Measurements from ENCODE around the gene ITGAE.

DNA sequence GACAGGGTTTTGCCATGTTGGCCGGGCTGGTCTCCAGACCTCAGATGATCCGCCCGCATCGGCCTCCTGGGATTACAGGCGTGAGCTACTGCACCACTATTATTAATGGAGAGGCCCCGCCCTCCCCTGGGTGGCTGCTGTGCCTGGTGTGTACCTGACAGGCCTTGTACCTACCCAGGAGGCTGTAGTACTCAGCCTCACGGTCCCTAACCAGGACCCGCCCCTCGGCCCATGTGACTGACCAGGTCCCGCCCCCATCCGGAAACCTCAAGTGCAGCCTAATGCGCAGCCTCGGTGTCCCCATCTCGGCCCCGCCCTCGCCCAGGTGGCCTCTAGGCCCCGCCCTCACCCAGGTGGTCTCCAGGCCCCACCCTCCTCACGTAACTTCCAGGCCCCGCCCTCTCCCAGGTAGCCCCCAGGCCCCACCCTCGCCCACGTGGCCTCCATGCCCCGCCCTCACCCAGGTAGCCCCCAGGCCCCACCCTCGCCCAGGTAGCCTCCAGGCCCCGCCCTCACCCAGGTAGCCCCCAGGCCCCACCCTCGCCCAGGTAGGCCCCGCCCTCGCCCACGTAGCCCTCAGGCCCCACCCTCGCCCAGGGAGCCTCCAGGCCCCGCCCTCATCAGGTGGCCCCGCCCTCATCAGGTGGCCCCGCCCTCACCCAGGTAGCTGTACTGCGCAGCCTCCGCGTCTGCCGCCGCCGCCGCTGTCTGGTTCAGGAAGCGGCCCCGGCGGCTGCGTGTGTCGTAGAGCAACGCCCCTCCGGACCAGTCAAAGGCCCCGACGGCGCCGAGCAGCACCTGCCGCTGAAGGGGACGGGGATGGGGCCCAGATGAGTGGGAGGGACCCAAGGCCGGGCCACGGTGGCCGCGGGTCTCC, 46.3 kb downstream of the ITGAE start:
- TF ChIP-seq TAF1 (IDR thresholded peaks at IDR 0.05; ENCODE audit: low read depth, low read length) (no peak), POLR2AphosphoS5 (IDR thresholded peaks at IDR 0.05; ENCODE audit: low read depth, low read length) (no peak)
